Colonic mucosa (tissue), 4 donors: ENCODE data around the gene HDLBP. TPM values are rescaled to one million over a fixed set of nuclear protein-coding genes. Genes with fewer than 3 reads are reported as not detected.

ENCODE experiments used
- DNase-seq: peaks from one replicate; pipeline ENCODE4 v3.0.0-alpha.2; 2020
- H3K27ac ChIP-seq: fragments of 200-600 bp; one replicate; pipeline ENCODE4 v1.8.0; 2021
- H3K27me3 ChIP-seq: fragments of 200-600 bp; one replicate; pipeline ENCODE4 v1.8.0; 2021
- H3K36me3 ChIP-seq: fragments of 200-600 bp; one replicate; pipeline ENCODE4 v1.8.0; 2021
- H3K4me1 ChIP-seq: fragments of 200-600 bp; one replicate; pipeline ENCODE4 v1.8.0; 2021; ENCODE audit warnings: mild to moderate bottlenecking
- H3K4me3 ChIP-seq: fragments of 200-600 bp; one replicate; pipeline ENCODE4 v1.8.0; 2021
- H3K9ac ChIP-seq, 2 donors: one replicate each; pipeline ENCODE4 v1.7.0; 2013; ENCODE audit warnings: control low read depth in 2 of 2, low read depth in 2 of 2, low read length in 2 of 2
- H3K9me3 ChIP-seq: fragments of 200-600 bp; one replicate; pipeline ENCODE4 v1.8.0; 2021
- intact Hi-C: fragments of 100-400 bp; cut with DNase I; formaldehyde crosslinking; loops from one replicate; pipeline ENCODE4 v1.14.1; 2022
- total RNA-seq, 2 donors: library from RNA; stranded (reverse); fragmentation: NEBNext Ultra II Directional in 1 of 2; extraction: Animal tissue kit (Norgen Biotek cat#: 25700) in 1 of 2; gene quantifications; one replicate each; pipeline ENCODE4 v1.2.1, GENCODE V29; 2021
- TF ChIP-seq, protein P1 (sequence below): fragments of 200-600 bp; IDR thresholded peaks from one replicate; pipeline ENCODE4 v1.8.0; 2022; ENCODE audit warnings: antibody characterized with exemption, mild to moderate bottlenecking
- donor health status: healthy.
- donor health status: DM: no; HTN: no; CAD: no.
- donor health status: DM: no; HTN: no; CAD: no.

Gene HDLBP
- total RNA-seq, 2 donors from 2014 or later: 483 to 625 TPM

- Histone ChIP-seq H3K27me3 (no peaks in the 10 kb centered on the region), H3K4me3 (no peak overlapping the region), H3K9me3 (no peaks in the 10 kb centered on the region), H3K36me3 (peaks cover 77% of the 10 kb centered on the region), H3K4me1 (no peaks in the 10 kb centered on the region), H3K9ac (no peak overlapping the region), H3K27ac (no peak overlapping the region)
- TF ChIP-seq, protein P1, sequence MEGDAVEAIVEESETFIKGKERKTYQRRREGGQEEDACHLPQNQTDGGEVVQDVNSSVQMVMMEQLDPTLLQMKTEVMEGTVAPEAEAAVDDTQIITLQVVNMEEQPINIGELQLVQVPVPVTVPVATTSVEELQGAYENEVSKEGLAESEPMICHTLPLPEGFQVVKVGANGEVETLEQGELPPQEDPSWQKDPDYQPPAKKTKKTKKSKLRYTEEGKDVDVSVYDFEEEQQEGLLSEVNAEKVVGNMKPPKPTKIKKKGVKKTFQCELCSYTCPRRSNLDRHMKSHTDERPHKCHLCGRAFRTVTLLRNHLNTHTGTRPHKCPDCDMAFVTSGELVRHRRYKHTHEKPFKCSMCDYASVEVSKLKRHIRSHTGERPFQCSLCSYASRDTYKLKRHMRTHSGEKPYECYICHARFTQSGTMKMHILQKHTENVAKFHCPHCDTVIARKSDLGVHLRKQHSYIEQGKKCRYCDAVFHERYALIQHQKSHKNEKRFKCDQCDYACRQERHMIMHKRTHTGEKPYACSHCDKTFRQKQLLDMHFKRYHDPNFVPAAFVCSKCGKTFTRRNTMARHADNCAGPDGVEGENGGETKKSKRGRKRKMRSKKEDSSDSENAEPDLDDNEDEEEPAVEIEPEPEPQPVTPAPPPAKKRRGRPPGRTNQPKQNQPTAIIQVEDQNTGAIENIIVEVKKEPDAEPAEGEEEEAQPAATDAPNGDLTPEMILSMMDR: no peak
- DNase-seq: no peak
- intact Hi-C loops: no loop called here
Observed at GRCh38 chr2:241239552-241240202, 75.8 kb downstream of the HDLBP start.

DNA sequence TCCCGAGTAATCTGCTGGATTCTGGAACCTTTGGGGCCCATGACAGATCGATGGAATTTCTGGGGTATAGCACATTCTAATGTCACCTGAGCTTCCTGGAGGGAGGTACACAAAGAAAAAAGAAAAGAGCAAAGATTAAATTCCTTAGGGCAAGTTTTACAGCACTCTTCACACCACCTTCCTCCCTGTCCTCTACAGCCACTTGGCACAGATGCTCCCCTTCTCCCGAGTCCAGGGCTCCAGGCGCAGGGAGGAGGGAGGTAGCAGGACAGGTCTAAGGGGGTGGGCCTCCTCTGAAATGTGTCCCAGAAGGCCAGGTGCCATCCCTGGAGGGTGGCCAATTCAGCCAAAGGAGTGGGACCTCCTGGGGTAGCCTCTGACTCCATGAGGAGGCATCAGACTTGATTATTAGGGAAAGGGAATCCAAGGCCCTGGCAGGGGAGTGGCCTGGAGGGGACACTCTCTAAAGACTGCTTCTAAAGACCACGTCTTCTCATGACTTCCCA, 76.7 kb downstream of the HDLBP start:
- H3K27ac ChIP-seq: no peak overlapping the region
- no peak for DNase-seq

DNA sequence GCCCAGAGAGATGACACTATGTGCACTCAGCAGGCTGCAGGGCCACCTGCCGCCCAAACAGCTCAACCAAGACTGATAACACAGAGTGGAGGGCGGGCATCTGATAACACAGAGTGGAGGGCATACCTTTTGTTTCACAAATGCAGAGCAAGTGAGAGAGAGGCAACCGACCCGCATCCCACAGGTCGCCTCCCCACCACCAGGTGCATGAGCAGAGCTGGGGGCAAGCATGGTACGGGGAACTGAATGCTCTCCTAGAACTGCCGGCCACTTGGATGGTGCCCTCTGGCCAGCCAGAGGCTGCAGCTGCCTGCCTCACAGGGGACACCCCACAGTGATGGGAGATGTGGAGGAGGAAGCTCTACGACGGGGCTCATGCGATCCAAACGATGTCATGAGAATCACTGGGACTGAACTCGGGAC, 77.5 kb downstream of the HDLBP start:
- no peak for DNase-seq
- H3K4me1 ChIP-seq: no peaks in the 10 kb centered on the region
- no peaks in the 10 kb centered on the region for H3K27me3 ChIP-seq
- intact Hi-C loops: no loop called here
- peaks cover 73% of the 10 kb centered on the region for H3K36me3 ChIP-seq
- no peak overlapping the region for H3K27ac ChIP-seq
- no peaks in the 10 kb centered on the region for H3K9me3 ChIP-seq
- TF ChIP-seq, protein P1: no peak
- no peak overlapping the region for H3K9ac ChIP-seq
- no peak overlapping the region for H3K4me3 ChIP-seq

More for the DNA sequence above, 76.7 kb downstream of the HDLBP start:
- TF ChIP-seq, protein P1: no peak
- Histone ChIP-seq H3K4me1 (no peaks in the 10 kb centered on the region), H3K9ac (no peak overlapping the region), H3K4me3 (no peak overlapping the region), H3K27me3 (no peaks in the 10 kb centered on the region), H3K9me3 (no peaks in the 10 kb centered on the region), H3K36me3 (peaks cover 78% of the 10 kb centered on the region)
- intact Hi-C loops: no loop called here

GRCh38 chr2:241237047-241237446, 78.4 kb downstream of the HDLBP start:
- TF ChIP-seq, protein P1: no peak
- Histone ChIP-seq H3K4me1 (no peaks in the 10 kb centered on the region), H3K27ac (no peak overlapping the region), H3K9ac (no peak overlapping the region), H3K9me3 (no peaks in the 10 kb centered on the region), H3K36me3 (peaks cover 73% of the 10 kb centered on the region), H3K4me3 (no peak overlapping the region), H3K27me3 (no peaks in the 10 kb centered on the region)
- intact Hi-C loops: no loop called here
- no peak for DNase-seq

DNA sequence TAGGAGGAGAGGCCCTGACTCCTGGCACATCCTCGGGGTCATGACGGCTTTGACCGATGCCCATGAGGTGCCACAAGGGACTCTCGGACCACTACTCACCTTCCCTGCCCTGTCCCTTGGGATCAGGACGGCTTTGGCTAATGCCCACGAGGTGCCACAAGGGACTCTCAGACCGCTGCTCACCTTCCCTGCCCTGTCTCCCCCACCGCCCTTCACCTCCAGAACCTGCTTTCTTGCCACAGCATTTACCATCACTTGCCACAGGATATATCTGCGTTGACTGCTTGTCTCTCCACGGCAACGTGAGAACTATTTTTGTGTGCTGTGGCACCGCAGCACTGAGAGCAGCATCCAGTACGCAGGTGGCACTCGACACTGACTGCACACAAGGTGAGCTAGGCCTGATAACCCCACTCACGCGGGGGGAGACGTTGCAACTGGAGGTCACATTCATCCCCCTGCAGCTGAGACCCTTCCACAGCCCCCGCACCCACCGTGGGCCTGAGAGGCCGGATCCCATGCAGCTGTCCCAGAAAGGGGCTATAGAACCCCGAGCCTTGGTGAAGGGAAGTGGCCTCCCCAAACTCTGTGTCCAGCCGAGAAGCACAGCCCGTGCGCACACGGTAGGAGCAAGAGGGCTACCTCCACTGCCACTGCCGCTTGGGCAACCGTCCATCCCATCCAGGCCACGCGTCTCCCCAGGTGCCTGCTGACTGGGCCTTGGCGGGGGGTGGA, 79.4 kb downstream of the HDLBP start:
- TF ChIP-seq, protein P1: no peak
- no peaks in the 10 kb centered on the region for H3K27me3 ChIP-seq
- H3K36me3 ChIP-seq: peaks cover 69% of the 10 kb centered on the region
- H3K4me1 ChIP-seq: no peaks in the 10 kb centered on the region
- H3K9me3 ChIP-seq: no peaks in the 10 kb centered on the region
- H3K9ac ChIP-seq: no peak overlapping the region
- intact Hi-C loops: no loop called here
- no peak overlapping the region for H3K4me3 ChIP-seq
- H3K27ac ChIP-seq: no peak overlapping the region
- no peak for DNase-seq
